ENCODE data around the gene FOXL2.

- no peak for TF ChIP-seq CTCF (IDR thresholded peaks at IDR 0.05)
- no peak for TF ChIP-seq POLR2A (IDR thresholded peaks at IDR 0.05)
Measured at GRCh38 chr3:138944929-138945708, 1.8 kb downstream of the FOXL2 start.

All from heart left ventricle (tissue), 13 donors.